ENCODE measurements around the gene BAIAP2L1.
A peak's percentile ranks its signal among the peaks of the same experiment; 100 is the strongest.

BAIAP2L1 gene

GRCh38 chr7:98252425-98253054 is 148.3 kb downstream of the BAIAP2L1 start:
- WGBS, 2 donors (ENCODE audit: extremely low coverage in 2 of 2, insufficient read length in 2 of 2, insufficient replicate concordance in 1 of 2), result no CpG with 5 or more reads among the region's 32 CpGs
- peak overlapping the region; percentile 99 for H3K14ac ChIP-seq (ENCODE audit: low read length)
- no peak overlapping the region for H4K8ac ChIP-seq (ENCODE audit: low read depth, low read length)
- H3K27me3 ChIP-seq (ENCODE audit: control insufficient read depth in 3 of 3, insufficient read depth in 3 of 3, low read depth in 1 of 3, low read length in 3 of 3), result peaks cover 0 to 1% (median 0%) of the 10 kb centered on the region in 3 experiments
- H2BK5ac ChIP-seq (ENCODE audit: low read length), result peak overlapping the region; percentile 94
- no peak overlapping the region for H2BK120ac ChIP-seq (ENCODE audit: low read depth, low read length)
- peak overlapping the region; percentile 93 for H2AFZ ChIP-seq (ENCODE audit: low read length)
- peak overlapping the region; percentile 90 for H2BK12ac ChIP-seq (ENCODE audit: low read length)
- peaks cover 3 to 14% of the 10 kb centered on the region in 2 donors for H3K36me3 ChIP-seq (replicated peaks in 1 of 2; ENCODE audit: control insufficient read depth in 2 of 2, insufficient read depth in 2 of 2, low read length in 2 of 2)
- no peaks in the 10 kb centered on the region for H3K9me3 ChIP-seq (replicated peaks in 1 of 2; ENCODE audit: control insufficient read depth in 2 of 2, insufficient read depth in 1 of 2, low read depth in 1 of 2, low read length in 2 of 2)
- H3K18ac ChIP-seq (ENCODE audit: low read length), result peak overlapping the region; percentile 97
- peak overlapping the region; percentile 70 to 95 for H3K4me3 ChIP-seq (ENCODE audit: low read length in 2 of 2)
- H3K27ac ChIP-seq (replicated peaks; ENCODE audit: low read length), result no peak overlapping the region
- H2BK15ac ChIP-seq (ENCODE audit: low read length), result no peak overlapping the region
- H3K4me1 ChIP-seq (ENCODE audit: control insufficient read depth in 2 of 2, insufficient read depth in 1 of 2, low read depth in 1 of 2, low read length in 2 of 2), result peaks cover 6 to 21% of the 10 kb centered on the region in 2 donors
- no peak overlapping the region for H4K91ac ChIP-seq (ENCODE audit: low read depth, low read length, poor library complexity)
- peaks cover 9% of the 10 kb centered on the region for H3K79me1 ChIP-seq (ENCODE audit: low read depth, low read length)
- DNase-seq (ENCODE audit: low spot score), result no peak
- H3K23ac ChIP-seq (ENCODE audit: low read depth, low read length, poor library complexity), result peak overlapping the region; percentile 93
- H3K4me2 ChIP-seq (ENCODE audit: insufficient read depth, low read length, poor library complexity, severe bottlenecking), result peak overlapping the region; percentile 92
- H2AK5ac ChIP-seq (ENCODE audit: low read depth, low read length), result no peak overlapping the region
- peak overlapping the region; percentile 94 for H3K9ac ChIP-seq (ENCODE audit: low read depth, low read length, poor library complexity)
- no peak overlapping the region for H3K4ac ChIP-seq (ENCODE audit: low read length)

GRCh38 chr7:98251601-98252424 is 149.1 kb downstream of the BAIAP2L1 start, which contains the start of gene TECPR1:
TSS of gene TECPR1 (minus strand) at chr7:98252232. CDS start at chr7:98246146, 6,086 bp downstream.
- peak; percentile 87 for DNase-seq (ENCODE audit: low spot score)
- Histone ChIP-seq H3K4me3 (ENCODE audit: low read length in 2 of 2) (peak within 1 kb of the TSS; percentile 70 to 95), H2AFZ (ENCODE audit: low read length) (peak within 1 kb of the TSS; percentile 93), H3K9me3 (replicated peaks in 1 of 2; ENCODE audit: control insufficient read depth in 2 of 2, insufficient read depth in 1 of 2, low read depth in 1 of 2, low read length in 2 of 2) (no peaks in the 10 kb centered on the region), H2BK15ac (ENCODE audit: low read length) (no peak within 1 kb of the TSS), H3K4me2 (ENCODE audit: insufficient read depth, low read length, poor library complexity, severe bottlenecking) (peak within 1 kb of the TSS; percentile 93), H2BK12ac (ENCODE audit: low read length) (peak within 1 kb of the TSS; percentile 90), H2AK5ac (ENCODE audit: low read depth, low read length) (peak within 1 kb of the TSS; percentile 14), H3K23ac (ENCODE audit: low read depth, low read length, poor library complexity) (peak within 1 kb of the TSS; percentile 93), H3K9ac (ENCODE audit: low read depth, low read length, poor library complexity) (peak within 1 kb of the TSS; percentile 95), H3K14ac (ENCODE audit: low read length) (peak within 1 kb of the TSS; percentile 99), H4K91ac (ENCODE audit: low read depth, low read length, poor library complexity) (no peak within 1 kb of the TSS), H3K27ac (replicated peaks; ENCODE audit: low read length) (no peak within 1 kb of the TSS), H3K79me1 (ENCODE audit: low read depth, low read length) (peaks cover 7% of the 10 kb centered on the region), H3K36me3 (replicated peaks in 1 of 2; ENCODE audit: control insufficient read depth in 2 of 2, insufficient read depth in 2 of 2, low read length in 2 of 2) (peaks cover 2 to 9% of the 10 kb centered on the region in 2 donors), H3K4me1 (ENCODE audit: control insufficient read depth in 2 of 2, insufficient read depth in 1 of 2, low read depth in 1 of 2, low read length in 2 of 2) (peaks cover 6 to 21% of the 10 kb centered on the region in 2 donors), H3K18ac (ENCODE audit: low read length) (peak within 1 kb of the TSS; percentile 97), H2BK120ac (ENCODE audit: low read depth, low read length) (no peak within 1 kb of the TSS), H3K27me3 (ENCODE audit: control insufficient read depth in 3 of 3, insufficient read depth in 3 of 3, low read depth in 1 of 3, low read length in 3 of 3) (peaks cover 0 to 1% (median 0%) of the 10 kb centered on the region in 3 experiments), H2BK5ac (ENCODE audit: low read length) (peak within 1 kb of the TSS; percentile 94), H4K8ac (ENCODE audit: low read depth, low read length) (no peak within 1 kb of the TSS), H3K4ac (ENCODE audit: low read length) (peak within 1 kb of the TSS; percentile 76)
- no CpG with 5 or more reads among the region's 69 CpGs for WGBS, 2 donors (ENCODE audit: extremely low coverage in 2 of 2, insufficient read length in 2 of 2, insufficient replicate concordance in 1 of 2)

GRCh38 chr7:98251231-98251600 is 149.7 kb downstream of the BAIAP2L1 start:
- Histone ChIP-seq H2BK5ac (ENCODE audit: low read length) (no peak overlapping the region), H4K8ac (ENCODE audit: low read depth, low read length) (no peak overlapping the region), H3K79me1 (ENCODE audit: low read depth, low read length) (peaks cover 7% of the 10 kb centered on the region), H2BK120ac (ENCODE audit: low read depth, low read length) (no peak overlapping the region), H2AK5ac (ENCODE audit: low read depth, low read length) (peak overlapping the region; percentile 14), H2BK12ac (ENCODE audit: low read length) (no peak overlapping the region), H2BK15ac (ENCODE audit: low read length) (no peak overlapping the region), H3K18ac (ENCODE audit: low read length) (no peak overlapping the region), H4K91ac (ENCODE audit: low read depth, low read length, poor library complexity) (no peak overlapping the region), H3K4me3 (ENCODE audit: low read length in 2 of 2) (peak overlapping the region; percentile 70 to 95), H3K27me3 (ENCODE audit: control insufficient read depth in 3 of 3, insufficient read depth in 3 of 3, low read depth in 1 of 3, low read length in 3 of 3) (peaks cover 0 to 1% (median 0%) of the 10 kb centered on the region in 3 experiments), H3K27ac (replicated peaks; ENCODE audit: low read length) (no peak overlapping the region), H3K4me1 (ENCODE audit: control insufficient read depth in 2 of 2, insufficient read depth in 1 of 2, low read depth in 1 of 2, low read length in 2 of 2) (peaks cover 6 to 21% of the 10 kb centered on the region in 2 donors), H3K9me3 (replicated peaks in 1 of 2; ENCODE audit: control insufficient read depth in 2 of 2, insufficient read depth in 1 of 2, low read depth in 1 of 2, low read length in 2 of 2) (no peaks in the 10 kb centered on the region), H3K14ac (ENCODE audit: low read length) (no peak overlapping the region), H3K9ac (ENCODE audit: low read depth, low read length, poor library complexity) (peak overlapping the region; percentile 95), H3K23ac (ENCODE audit: low read depth, low read length, poor library complexity) (peak overlapping the region; percentile 85), H3K4ac (ENCODE audit: low read length) (no peak overlapping the region), H3K4me2 (ENCODE audit: insufficient read depth, low read length, poor library complexity, severe bottlenecking) (peak overlapping the region; percentile 93), H2AFZ (ENCODE audit: low read length) (peak overlapping the region; percentile 93), H3K36me3 (replicated peaks in 1 of 2; ENCODE audit: control insufficient read depth in 2 of 2, insufficient read depth in 2 of 2, low read length in 2 of 2) (peaks cover 0 to 4% of the 10 kb centered on the region in 2 donors)
- DNase-seq (ENCODE audit: low spot score), result no peak
- WGBS, 2 donors (ENCODE audit: extremely low coverage in 2 of 2, insufficient read length in 2 of 2, insufficient replicate concordance in 1 of 2), result no CpG with 5 or more reads among the region's 9 CpGs

- no peak overlapping the region for H2AK5ac ChIP-seq (ENCODE audit: low read depth, low read length)
- H3K9ac ChIP-seq (ENCODE audit: low read depth, low read length, poor library complexity), result no peak overlapping the region
- no peak overlapping the region for H3K14ac ChIP-seq (ENCODE audit: low read length)
- no peak overlapping the region for H3K4ac ChIP-seq (ENCODE audit: low read length)
- no peak overlapping the region for H2BK12ac ChIP-seq (ENCODE audit: low read length)
- H3K9me3 ChIP-seq (replicated peaks in 1 of 2; ENCODE audit: control insufficient read depth in 2 of 2, insufficient read depth in 1 of 2, low read depth in 1 of 2, low read length in 2 of 2), result no peaks in the 10 kb centered on the region
- H2AFZ ChIP-seq (ENCODE audit: low read length), result no peak overlapping the region
- H3K79me1 ChIP-seq (ENCODE audit: low read depth, low read length), result peaks cover 7% of the 10 kb centered on the region
- H3K4me3 ChIP-seq (ENCODE audit: low read length in 2 of 2), result peak overlapping the region in 1 of 2 donors; percentile 70
- no peak overlapping the region for H3K27ac ChIP-seq (replicated peaks; ENCODE audit: low read length)
- no peak overlapping the region for H3K18ac ChIP-seq (ENCODE audit: low read length)
- H3K27me3 ChIP-seq (ENCODE audit: control insufficient read depth in 3 of 3, insufficient read depth in 3 of 3, low read depth in 1 of 3, low read length in 3 of 3), result peaks cover 0 to 1% (median 0%) of the 10 kb centered on the region in 3 experiments
- no peak overlapping the region for H4K91ac ChIP-seq (ENCODE audit: low read depth, low read length, poor library complexity)
- no peak overlapping the region for H3K4me2 ChIP-seq (ENCODE audit: insufficient read depth, low read length, poor library complexity, severe bottlenecking)
- no peak overlapping the region for H3K23ac ChIP-seq (ENCODE audit: low read depth, low read length, poor library complexity)
- WGBS, 2 donors (ENCODE audit: extremely low coverage in 2 of 2, insufficient read length in 2 of 2, insufficient replicate concordance in 1 of 2), result no CpG with 5 or more reads among the region's 3 CpGs
- H3K36me3 ChIP-seq (replicated peaks in 1 of 2; ENCODE audit: control insufficient read depth in 2 of 2, insufficient read depth in 2 of 2, low read length in 2 of 2), result peaks cover 1 to 3% of the 10 kb centered on the region in 2 donors
- no peak for DNase-seq (ENCODE audit: low spot score)
- no peak overlapping the region for H2BK120ac ChIP-seq (ENCODE audit: low read depth, low read length)
- no peak overlapping the region for H2BK5ac ChIP-seq (ENCODE audit: low read length)
- H4K8ac ChIP-seq (ENCODE audit: low read depth, low read length), result no peak overlapping the region
- peaks cover 6 to 21% of the 10 kb centered on the region in 2 donors for H3K4me1 ChIP-seq (ENCODE audit: control insufficient read depth in 2 of 2, insufficient read depth in 1 of 2, low read depth in 1 of 2, low read length in 2 of 2)
- no peak overlapping the region for H2BK15ac ChIP-seq (ENCODE audit: low read length)
Observed at GRCh38 chr7:98250789-98251188, 150.1 kb downstream of the BAIAP2L1 start.
